Measurements from ENCODE around the gene GATA6. TPM values are rescaled to one million over a fixed set of nuclear protein-coding genes. Genes with fewer than 3 reads are reported as not detected.

The GATA6 gene
- polyA plus RNA-seq, 1 of the 3 experiments (the other 2 are of a cell fraction) = not detected

GRCh38 chr18:22170421-22171257 is 1.2 kb downstream of the GATA6 start:
- no peaks in the 10 kb centered on the region for H3K9me2 ChIP-seq
- H3K27ac ChIP-seq (ENCODE audit: low read depth in 2 of 2, low read length in 1 of 2) = no peak overlapping the region
- peaks cover 96% of the 10 kb centered on the region for H3K27me3 ChIP-seq (ENCODE audit: insufficient read depth)
- H3K4me1 ChIP-seq (ENCODE audit: control insufficient read depth in 1 of 2, insufficient read depth in 2 of 2, low read depth in 1 of 2, low read length in 1 of 2) = peaks cover 0 to 2% of the 10 kb centered on the region in 2 experiments; a peak in 1 of 4 replicates
- H3K4me3 ChIP-seq (ENCODE audit: low read depth in 2 of 2, low read length in 1 of 2) = peak overlapping the region; percentile 45 to 66
- H3K4me2 ChIP-seq = peak overlapping the region; percentile 97
- H3K36me3 ChIP-seq (replicated peaks in 1 of 2; ENCODE audit: control insufficient read depth in 1 of 2, insufficient read depth in 2 of 2, low read length in 1 of 2) = no peaks in the 10 kb centered on the region
- CTCF ChIA-PET = interaction anchor here (1.3 kb wide), 1 partner anchor 29 kb away, joined by 3 read pairs; no protein-coding TSS in a partner anchor
- peak overlapping the region; percentile 87; the same call in 1 of the 2 replicates for H2AFZ ChIP-seq (ENCODE audit: low read depth)
- POLR2A ChIA-PET = no interaction called here
- TF ChIP-seq EZH2phosphoT487 (IDR thresholded peaks at IDR 0.05; ENCODE audit: borderline replicate concordance, low read depth) = 0 out of 2 replicates have a peak, but pooled peaks have one; percentile 55
- no peak for TF ChIP-seq RXRA (IDR thresholded peaks at IDR 0.05; ENCODE audit: borderline replicate concordance, low read depth)
- H3K9me3 ChIP-seq = no peaks in the 10 kb centered on the region
- H4K20me1 ChIP-seq (ENCODE audit: insufficient read depth) = peaks cover 11% of the 10 kb centered on the region; the same call in 1 of the 2 replicates
- DNase-seq = peak; percentile 39
- whole genome bisulfite sequencing (ENCODE audit: low lambda C conversion rate) = 5% methylated on average over 32 of the region's 66 CpGs
- no peak overlapping the region for H3K9ac ChIP-seq
- no peaks in the 10 kb centered on the region for H3F3A ChIP-seq (replicated peaks; ENCODE audit: insufficient read depth)
- no peaks in the 10 kb centered on the region for H3K79me2 ChIP-seq (ENCODE audit: insufficient read depth)

- POLR2A ChIA-PET = no interaction called here
- Histone ChIP-seq H2AFZ (ENCODE audit: low read depth) (no peak overlapping the region), H3K4me2 (peak overlapping the region; percentile 97; the same call in 1 of the 2 replicates), H4K20me1 (ENCODE audit: insufficient read depth) (peaks cover 9% of the 10 kb centered on the region; the same call in 1 of the 2 replicates), H3K36me3 (replicated peaks in 1 of 2; ENCODE audit: control insufficient read depth in 1 of 2, insufficient read depth in 2 of 2, low read length in 1 of 2) (no peaks in the 10 kb centered on the region), H3K9me3 (no peaks in the 10 kb centered on the region), H3K9me2 (no peaks in the 10 kb centered on the region), H3K4me1 (ENCODE audit: control insufficient read depth in 1 of 2, insufficient read depth in 2 of 2, low read depth in 1 of 2, low read length in 1 of 2) (peaks cover 0 to 2% of the 10 kb centered on the region in 2 experiments; a peak in 1 of 4 replicates), H3K4me3 (ENCODE audit: low read depth in 2 of 2, low read length in 1 of 2) (peak overlapping the region in 1 of 2 experiments; percentile 66; a peak in 2 of 4 replicates), H3K27me3 (ENCODE audit: insufficient read depth) (peaks cover 95% of the 10 kb centered on the region), H3K9ac (no peak overlapping the region), H3F3A (replicated peaks; ENCODE audit: insufficient read depth) (no peaks in the 10 kb centered on the region), H3K79me2 (ENCODE audit: insufficient read depth) (no peaks in the 10 kb centered on the region), H3K27ac (ENCODE audit: low read depth in 2 of 2, low read length in 1 of 2) (no peak overlapping the region)
- 29% methylated on average over 25 of the region's 120 CpGs for WGBS (ENCODE audit: low lambda C conversion rate)
- TF ChIP-seq EZH2phosphoT487 (IDR thresholded peaks at IDR 0.05; ENCODE audit: borderline replicate concordance, low read depth) (peak; percentile 72), SMC3 (IDR thresholded peaks at IDR 0.05; ENCODE audit: low read depth, low read length) (no peak)
- no peak for DNase-seq
- CTCF ChIA-PET = interaction anchor here (1.3 kb wide), 1 partner anchor 30 kb away, joined by 3 read pairs; no protein-coding TSS in a partner anchor
Measured at GRCh38 chr18:22171258-22172119, 2.1 kb downstream of the GATA6 start.

GRCh38 chr18:22172120-22172582 is 2.8 kb downstream of the GATA6 start:
- Histone ChIP-seq H2AFZ (ENCODE audit: low read depth) (no peak overlapping the region), H3F3A (replicated peaks; ENCODE audit: insufficient read depth) (no peaks in the 10 kb centered on the region), H3K9me3 (no peaks in the 10 kb centered on the region), H3K9me2 (no peaks in the 10 kb centered on the region), H3K4me3 (ENCODE audit: low read depth in 2 of 2, low read length in 1 of 2) (no peak overlapping the region), H3K27me3 (ENCODE audit: insufficient read depth) (peaks cover 95% of the 10 kb centered on the region), H3K79me2 (ENCODE audit: insufficient read depth) (no peaks in the 10 kb centered on the region), H3K36me3 (replicated peaks in 1 of 2; ENCODE audit: control insufficient read depth in 1 of 2, insufficient read depth in 2 of 2, low read length in 1 of 2) (no peaks in the 10 kb centered on the region), H3K27ac (ENCODE audit: low read depth in 2 of 2, low read length in 1 of 2) (no peak overlapping the region), H3K9ac (no peak overlapping the region), H3K4me2 (no peak overlapping the region), H3K4me1 (ENCODE audit: control insufficient read depth in 1 of 2, insufficient read depth in 2 of 2, low read depth in 1 of 2, low read length in 1 of 2) (peaks cover 0 to 2% of the 10 kb centered on the region in 2 experiments; a peak in 1 of 4 replicates), H4K20me1 (ENCODE audit: insufficient read depth) (peaks cover 6% of the 10 kb centered on the region; the same call in 1 of the 2 replicates)
- POLR2A ChIA-PET = no interaction called here
- TF ChIP-seq NRF1 (IDR thresholded peaks at IDR 0.05; ENCODE audit: low read depth, low read length) (no peak), IRF3 (IDR thresholded peaks at IDR 0.05; ENCODE audit: low read depth, low read length) (no peak), ZBTB33 (IDR thresholded peaks at IDR 0.05; ENCODE audit: borderline replicate concordance, low read depth) (no peak), RXRA (IDR thresholded peaks at IDR 0.05; ENCODE audit: borderline replicate concordance, low read depth) (no peak), CHD2 (IDR thresholded peaks at IDR 0.05; ENCODE audit: low read length, partially characterized antibody) (no peak), GATA2 (CRISPR knock-in tag; IDR thresholded peaks at IDR 0.05) (no peak), POLR2AphosphoS5 (IDR thresholded peaks at IDR 0.05; ENCODE audit: low read depth, low read length) (no peak), PBX3 (IDR thresholded peaks at IDR 0.05) (no peak)
- DNase-seq = no peak
- WGBS (ENCODE audit: low lambda C conversion rate) = 26% methylated on average over 4 of the region's 34 CpGs
- CTCF ChIA-PET = interaction anchor here (1.1 kb wide), 1 partner anchor 12 kb away, joined by 3 read pairs; no protein-coding TSS in a partner anchor

All from SK-N-SH (cell line).